Prostate gland (tissue), 2 donors: ENCODE results near the gene THBS2.

ENCODE experiments used
- POLR2A ChIP-seq: fragments of 450-650 bp; IDR thresholded peaks from one replicate; pipeline ENCODE4 v1.6.1; 2016; ENCODE audit warnings: antibody characterized with exemption, mild to moderate bottlenecking
- TF ChIP-seq, protein P1 (sequence below), 4 experiments: fragments of 200-600 bp in 2 of 4; fragments of 450-650 bp in 2 of 4; sonication (generic) in 2 of 4; IDR thresholded peaks; 1 replicate in 3 of 4; 2 replicates in 1 of 4; pipeline ENCODE4 v1.5.1; 2016 to 2019; ENCODE audit warnings: antibody characterized with exemption in 4 of 4, mild to moderate bottlenecking in 2 of 4, moderate library complexity in 2 of 4

DNA sequence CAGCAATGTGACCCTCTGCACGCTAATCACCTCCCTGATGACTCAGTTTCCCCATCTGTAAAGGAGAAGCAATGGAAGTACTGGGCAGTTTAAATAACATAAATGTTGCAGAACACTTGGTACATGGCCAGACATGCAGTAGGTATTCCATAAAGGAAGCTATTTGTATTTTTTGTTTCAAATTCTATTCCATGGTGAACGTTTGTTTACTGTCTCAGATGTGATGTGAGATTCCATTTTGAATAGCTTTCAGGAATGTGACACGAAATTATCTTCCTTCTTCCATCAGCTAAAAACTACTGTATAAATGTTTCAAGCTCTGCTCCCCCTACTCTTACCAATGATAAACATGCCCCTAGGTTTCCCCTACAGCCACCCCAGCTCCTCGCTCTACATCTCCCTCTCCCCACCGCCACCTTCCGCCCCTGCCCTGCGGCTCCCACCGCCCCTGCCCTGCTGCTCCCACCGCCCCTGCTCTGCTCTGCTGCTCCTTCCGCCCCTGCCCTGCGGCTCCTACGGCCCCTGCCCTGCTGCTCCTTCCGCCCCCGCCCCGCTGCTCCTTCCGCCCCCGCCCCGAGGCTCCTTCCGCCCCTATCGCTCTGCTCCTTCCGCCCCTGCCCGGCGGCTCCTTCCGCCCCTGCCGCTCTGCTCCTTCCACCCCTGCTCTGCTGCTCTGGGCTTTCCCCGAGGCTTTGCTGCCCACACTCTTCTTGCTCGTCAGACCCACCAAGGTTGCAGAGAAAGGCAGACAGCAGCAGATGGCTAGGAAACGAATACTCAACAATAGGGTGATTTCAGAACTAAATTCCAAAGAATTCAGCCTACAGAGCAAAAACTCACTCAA is 78.9 kb downstream of the THBS2 start:
- TF ChIP-seq, protein P1, sequence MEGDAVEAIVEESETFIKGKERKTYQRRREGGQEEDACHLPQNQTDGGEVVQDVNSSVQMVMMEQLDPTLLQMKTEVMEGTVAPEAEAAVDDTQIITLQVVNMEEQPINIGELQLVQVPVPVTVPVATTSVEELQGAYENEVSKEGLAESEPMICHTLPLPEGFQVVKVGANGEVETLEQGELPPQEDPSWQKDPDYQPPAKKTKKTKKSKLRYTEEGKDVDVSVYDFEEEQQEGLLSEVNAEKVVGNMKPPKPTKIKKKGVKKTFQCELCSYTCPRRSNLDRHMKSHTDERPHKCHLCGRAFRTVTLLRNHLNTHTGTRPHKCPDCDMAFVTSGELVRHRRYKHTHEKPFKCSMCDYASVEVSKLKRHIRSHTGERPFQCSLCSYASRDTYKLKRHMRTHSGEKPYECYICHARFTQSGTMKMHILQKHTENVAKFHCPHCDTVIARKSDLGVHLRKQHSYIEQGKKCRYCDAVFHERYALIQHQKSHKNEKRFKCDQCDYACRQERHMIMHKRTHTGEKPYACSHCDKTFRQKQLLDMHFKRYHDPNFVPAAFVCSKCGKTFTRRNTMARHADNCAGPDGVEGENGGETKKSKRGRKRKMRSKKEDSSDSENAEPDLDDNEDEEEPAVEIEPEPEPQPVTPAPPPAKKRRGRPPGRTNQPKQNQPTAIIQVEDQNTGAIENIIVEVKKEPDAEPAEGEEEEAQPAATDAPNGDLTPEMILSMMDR (IDR thresholded peaks at IDR 0.05): no peak
- no peak for TF ChIP-seq POLR2A
